H1 (cell line): ENCODE measurements around the gene WDR64. TPM values are rescaled to one million over a fixed set of nuclear protein-coding genes. Genes with fewer than 3 reads are reported as not detected.

Experiments
- CTCF ChIA-PET: fragments of 300-600 bp; sonication (Branson Sonifier 250); formaldehyde crosslinking; loops from one replicate; lab custom pipeline; 2021; ENCODE audit not compliant: partially characterized antibody; lab: Charles Lee
- POLR2A ChIA-PET: fragments of 300-600 bp; sonication (Branson Sonifier 250); formaldehyde crosslinking; loops from one replicate; lab custom pipeline; 2021; ENCODE audit warnings: inconsistent platforms; ENCODE audit not compliant: partially characterized antibody; lab: Charles Lee
- DNase-seq, 2 experiments: peaks; one replicate each; pipeline versions ENCODE4 v3.0.0 to v3.0.0-alpha.2; 2010 to 2022; ENCODE audit warnings: low spot score in 2 of 2, low read depth in 1 of 2, mixed read lengths in 1 of 2
- FAIRE-seq: peaks from 2 replicates; lab custom pipeline; 2011; peaks lifted over from hg19 to GRCh38; lab: Jason Lieb, UNC
- H2AFZ ChIP-seq: 2 replicates; pipeline ENCODE4 v1.8.1; 2012; ENCODE audit warnings: low read length, inconsistent platforms
- H2AK5ac ChIP-seq: 2 replicates; pipeline ENCODE4 v1.6.1; 2013; ENCODE audit warnings: low read depth, low read length
- H2BK120ac ChIP-seq: replicated peaks from 2 replicates; pipeline ENCODE3; 2013; ENCODE audit warnings: low read depth, low read length, inconsistent platforms
- H2BK12ac ChIP-seq: 2 replicates; pipeline ENCODE4 v1.6.1; 2013; ENCODE audit warnings: low read depth, low read length
- H2BK15ac ChIP-seq: 2 replicates; pipeline ENCODE4 v1.6.1; 2013; ENCODE audit warnings: low read length
- H2BK20ac ChIP-seq: 2 replicates; pipeline ENCODE4 v1.6.1; 2013; ENCODE audit warnings: low read length
- H2BK5ac ChIP-seq: 2 replicates; pipeline ENCODE4 v1.6.1; 2013; ENCODE audit warnings: low read depth, low read length
- H3K14ac ChIP-seq: 2 replicates; pipeline ENCODE4 v1.6.1; 2013; ENCODE audit warnings: inconsistent platforms; ENCODE audit not compliant: insufficient read length
- H3K18ac ChIP-seq: 2 replicates; pipeline ENCODE4 v1.6.1; 2013; ENCODE audit warnings: low read length; ENCODE audit errors: extremely low read depth
- H3K23ac ChIP-seq: 2 replicates; pipeline ENCODE4 v1.6.1; 2013; ENCODE audit warnings: inconsistent platforms; ENCODE audit not compliant: insufficient read length
- H3K23me2 ChIP-seq: 2 replicates; pipeline ENCODE4 v1.6.1; 2013; ENCODE audit warnings: low read depth, low read length
- H3K27ac ChIP-seq: 2 replicates; pipeline ENCODE4 v1.6.1; 2011; ENCODE audit warnings: low read depth, low read length, inconsistent platforms
- H3K27me3 ChIP-seq, 4 experiments: replicated peaks in 1 of 4; 1 replicate in 1 of 4; 2 replicates in 3 of 4; pipeline versions ENCODE4 v1.6.1 to v1.8.1; 2011 to 2013; ENCODE audit warnings: low read length in 3 of 4, mild to moderate bottlenecking in 3 of 4, inconsistent platforms in 2 of 4, mixed read lengths in 2 of 4, moderate library complexity in 1 of 4; ENCODE audit not compliant: control insufficient read depth in 3 of 4, insufficient read depth in 3 of 4; ENCODE audit errors: extremely low read depth in 1 of 4
- H3K36me3 ChIP-seq, 4 experiments: 2 replicates each; pipeline versions ENCODE4 v1.6.1 to v1.8.1; 2011 to 2013; ENCODE audit warnings: mild to moderate bottlenecking in 4 of 4, low read length in 3 of 4, moderate library complexity in 2 of 4, control low read depth in 1 of 4, inconsistent platforms in 1 of 4; ENCODE audit not compliant: insufficient read depth in 4 of 4, control insufficient read depth in 2 of 4
- H3K4ac ChIP-seq: replicated peaks from 2 replicates; pipeline ENCODE3; 2013; ENCODE audit warnings: low read length, low read depth, mixed read lengths, inconsistent platforms; ENCODE audit not compliant: insufficient read length
- H3K4me1 ChIP-seq, 4 experiments: replicated peaks in 1 of 4; 1 replicate in 1 of 4; 2 replicates in 3 of 4; pipeline versions ENCODE4 v1.6.1 to v1.8.1; 2011 to 2013; ENCODE audit warnings: low read length in 3 of 4, inconsistent platforms in 2 of 4, mixed read lengths in 1 of 4; ENCODE audit not compliant: insufficient read depth in 4 of 4, control insufficient read depth in 3 of 4
- H3K4me2 ChIP-seq, 2 experiments: 2 replicates each; pipeline versions ENCODE4 v1.6.1 to v1.8.1; 2011 to 2013; ENCODE audit warnings: low read depth in 2 of 2, low read length in 2 of 2, control low read depth in 1 of 2, inconsistent platforms in 1 of 2, mild to moderate bottlenecking in 1 of 2; ENCODE audit not compliant: insufficient read depth in 1 of 2
- H3K4me3 ChIP-seq, 4 experiments: fragments of 200-600, 300-600 bp in 1 of 4; sonication (generic), shearing (Covaris generic), sonication (Bioruptor Twin) in 1 of 4; 2 replicates each; pipeline versions ENCODE4 v1.5.1 to v1.8.1; 2011 to 2016; ENCODE audit warnings: low read length in 4 of 4, low read depth in 3 of 4, control low read depth in 2 of 4, inconsistent platforms in 2 of 4, mild to moderate bottlenecking in 2 of 4, mixed read lengths in 1 of 4, moderate library complexity in 1 of 4; ENCODE audit not compliant: insufficient read depth in 2 of 4; ENCODE audit errors: extremely low read depth in 1 of 4
- H3K56ac ChIP-seq: replicated peaks from 2 replicates; pipeline ENCODE3; 2013; ENCODE audit warnings: low read depth, mild to moderate bottlenecking, mixed read lengths, low read length, inconsistent platforms; ENCODE audit not compliant: insufficient read length
- H3K79me1 ChIP-seq: 2 replicates; pipeline ENCODE4 v1.6.1; 2013; ENCODE audit warnings: low read depth, low read length, control low read depth
- H3K79me2 ChIP-seq, 2 experiments: 2 replicates each; pipeline versions ENCODE4 v1.6.1 to v1.8.1; 2012 to 2013; ENCODE audit warnings: low read length in 2 of 2, mild to moderate bottlenecking in 2 of 2, inconsistent platforms in 1 of 2; ENCODE audit not compliant: insufficient read depth in 2 of 2, control insufficient read depth in 1 of 2
- H3K9ac ChIP-seq, 4 experiments: replicated peaks in 1 of 4; 1 replicate in 1 of 4; 2 replicates in 3 of 4; pipeline versions ENCODE4 v1.6.1 to v1.8.1; 2011 to 2013; ENCODE audit warnings: low read depth in 3 of 4, low read length in 3 of 4, control low read depth in 2 of 4, mild to moderate bottlenecking in 2 of 4, moderate library complexity in 2 of 4, inconsistent platforms in 1 of 4; ENCODE audit errors: extremely low read depth in 1 of 4
- H3K9me3 ChIP-seq, 2 experiments: 2 replicates each; pipeline versions ENCODE4 v1.6.1 to v1.8.1; 2012 to 2013; ENCODE audit warnings: mild to moderate bottlenecking in 2 of 2, moderate library complexity in 2 of 2, control low read depth in 1 of 2, inconsistent platforms in 1 of 2, low read depth in 1 of 2, low read length in 1 of 2, mixed read lengths in 1 of 2; ENCODE audit not compliant: insufficient read depth in 2 of 2
- H4K20me1 ChIP-seq, 2 experiments: replicated peaks in 1 of 2; 2 replicates each; pipeline versions ENCODE3 to v1.8.1; 2011 to 2013; ENCODE audit warnings: inconsistent platforms in 2 of 2, low read length in 2 of 2, mild to moderate bottlenecking in 1 of 2; ENCODE audit not compliant: insufficient read depth in 2 of 2, control insufficient read depth in 1 of 2
- H4K5ac ChIP-seq: 2 replicates; pipeline ENCODE4 v1.6.1; 2013; ENCODE audit warnings: low read length, low read depth, mixed read lengths, inconsistent platforms; ENCODE audit not compliant: insufficient read length
- H4K8ac ChIP-seq: 2 replicates; pipeline ENCODE4 v1.8.0; 2013; ENCODE audit warnings: mild to moderate bottlenecking, moderate library complexity, low read length, inconsistent platforms; ENCODE audit not compliant: insufficient read depth; ENCODE audit errors: extremely low read depth
- H4K91ac ChIP-seq: replicated peaks from 2 replicates; pipeline ENCODE3; 2013; ENCODE audit warnings: low read length, mixed read lengths, inconsistent platforms; ENCODE audit not compliant: insufficient read length
- POLR2AphosphoS5 ChIP-seq: IDR thresholded peaks from 2 replicates; pipeline ENCODE4 v1.6.1; 2011; ENCODE audit warnings: low read depth, low read length
- RXRA ChIP-seq: IDR thresholded peaks from 2 replicates; pipeline ENCODE4 v1.6.1; 2011; ENCODE audit warnings: low read depth, mild to moderate bottlenecking, low read length, moderate library complexity; ENCODE audit not compliant: insufficient read depth
- SUZ12 ChIP-seq: fragments of 200-600 bp; sonication (generic); IDR thresholded peaks from 2 replicates; pipeline ENCODE4 v1.6.1; 2012; ENCODE audit warnings: mild to moderate bottlenecking, inconsistent platforms, low read length, moderate library complexity, mixed read lengths
- WGBS, 2 experiments: shearing (Covaris generic) in 1 of 2; methylation state at CpG; one replicate each; pipeline versions ENCODE4 v1.1.6 to v1.1.7; 2013 to 2015; ENCODE audit warnings: low lambda C conversion rate in 2 of 2, mixed read lengths in 2 of 2, inconsistent platforms in 1 of 2, low coverage in 1 of 2, missing lambda C conversion rate in 1 of 2; ENCODE audit not compliant: insufficient replicate concordance in 2 of 2, insufficient coverage in 1 of 2, insufficient read length in 1 of 2; ENCODE audit errors: extremely low coverage in 1 of 2, missing lambda C conversion rate in 1 of 2; 5-methylcytosine and 5-hydroxymethylcytosine counted together
- polyA plus RNA-seq, 7 experiments: library from polyadenylated mRNA; depleted of rRNA in 3 of 7; stranded (reverse) in 5 of 7; unstranded in 2 of 7; fragments of >200 nt in 5 of 7; fragments of 200-250 nt in 2 of 7; gene quantifications; 1 replicate in 5 of 7; 2 replicates in 1 of 7; 4 replicates in 1 of 7; pipeline versions ENCODE4 v1.2.1 to v1.2.3, GENCODE V29; 2011 to 2013; ENCODE audit warnings: missing spikeins in 2 of 7, mixed read lengths in 2 of 7
- total RNA-seq: library from RNA; stranded (reverse); fragmentation: NEBNext Ultra II Directional; extraction: Animal tissue kit (Norgen Biotek cat#: 25700); gene quantifications from 2 replicates; pipeline ENCODE4 v1.2.1, GENCODE V29; 2021
- TF ChIP-seq, protein P1 (sequence below): IDR thresholded peaks from 2 replicates; pipeline ENCODE4 v1.6.1; 2011; ENCODE audit warnings: low read length, improper control_type of control experiment

WDR64 gene
- total and polyA plus RNA-seq, 2 of the 8 experiments (the other 6 are each of a cell fraction or from before 2014, with no cell fraction given) = 0.02 TPM; not detected in 1

DNA sequence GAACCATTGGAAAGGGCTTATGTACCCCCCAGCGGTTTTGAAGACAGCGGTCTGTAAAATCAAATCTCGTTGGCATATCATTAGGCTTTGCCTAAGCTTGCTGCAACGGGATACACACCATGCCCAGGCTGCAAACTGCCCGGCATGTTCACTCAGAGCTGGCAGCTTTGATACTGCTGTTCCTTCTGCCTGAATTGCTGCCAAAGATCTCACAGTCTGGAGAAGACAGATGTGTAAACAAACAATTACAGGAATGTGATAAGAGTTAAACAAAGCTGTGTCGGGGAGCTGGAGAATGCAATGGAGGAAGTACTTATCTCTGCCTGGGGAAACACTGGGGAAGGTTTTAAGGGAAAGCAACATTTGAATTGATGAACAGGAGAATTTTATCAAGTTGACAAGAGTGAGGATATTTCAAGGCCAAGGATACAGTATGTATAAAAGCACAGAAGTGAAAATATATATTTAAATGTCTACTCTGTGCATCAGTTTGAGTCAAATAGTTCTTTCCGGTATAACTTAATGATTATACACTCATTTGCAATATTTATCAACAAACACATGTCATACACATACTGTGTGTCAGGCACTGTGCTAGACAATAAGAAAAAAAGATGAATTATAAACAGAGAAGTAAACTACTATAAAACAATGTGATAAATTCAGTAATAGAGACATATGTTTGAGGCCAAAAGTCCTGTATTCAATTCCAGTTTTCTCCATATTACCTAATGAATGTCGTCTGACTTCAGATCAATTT is 41.8 kb upstream of the WDR64 start:
- Histone ChIP-seq H3K79me1 (no peaks in the 10 kb centered on the region), H4K91ac (no peak overlapping the region), H3K79me2 (no peaks in the 10 kb centered on the region), H3K4me2 (no peak overlapping the region), H4K20me1 (peaks cover 2 to 3% of the 10 kb centered on the region in 2 experiments), H4K8ac (no peak overlapping the region), H3K9me3 (no peaks in the 10 kb centered on the region), H3K18ac (no peak overlapping the region), H4K5ac (no peak overlapping the region), H2BK20ac (no peak overlapping the region), H2BK5ac (no peak overlapping the region), H2BK120ac (no peak overlapping the region), H3K14ac (no peak overlapping the region), H2BK12ac (no peak overlapping the region), H3K36me3 (no peaks in the 10 kb centered on the region), H3K27me3 (no peaks in the 10 kb centered on the region), H3K4ac (no peak overlapping the region), H2BK15ac (no peak overlapping the region), H2AK5ac (no peak overlapping the region), H3K23me2 (no peaks in the 10 kb centered on the region), H3K4me3 (no peak overlapping the region), H3K27ac (no peak overlapping the region), H3K9ac (no peak overlapping the region), H3K56ac (no peak overlapping the region), H3K4me1 (no peaks in the 10 kb centered on the region), H2AFZ (no peak overlapping the region), H3K23ac (peak overlapping the region; percentile 33)
- FAIRE-seq (no peak), DNase-seq (no peak)
- ChIA-PET CTCF (interaction anchor here (0.6 to 3.5 kb wide), 58 partner anchors 8 to 878 kb away, joined by 3 to 43 read pairs (median 4); partner anchors contain the start of genes CHML, KMO and OPN3), POLR2A (interaction anchor here (1.2 to 1.3 kb wide), 2 partner anchors 13 to 237 kb away, joined by 3 read pairs; partner anchors contain the start of gene EXO1)
- WGBS, 2 experiments = 84% methylated on average over 8 of the region's 8 CpGs; no CpG with 5 or more reads in 1 of the 2 experiments
- no peak for TF ChIP-seq POLR2AphosphoS5
- TF ChIP-seq SUZ12 = no peak
- TF ChIP-seq, protein P1, sequence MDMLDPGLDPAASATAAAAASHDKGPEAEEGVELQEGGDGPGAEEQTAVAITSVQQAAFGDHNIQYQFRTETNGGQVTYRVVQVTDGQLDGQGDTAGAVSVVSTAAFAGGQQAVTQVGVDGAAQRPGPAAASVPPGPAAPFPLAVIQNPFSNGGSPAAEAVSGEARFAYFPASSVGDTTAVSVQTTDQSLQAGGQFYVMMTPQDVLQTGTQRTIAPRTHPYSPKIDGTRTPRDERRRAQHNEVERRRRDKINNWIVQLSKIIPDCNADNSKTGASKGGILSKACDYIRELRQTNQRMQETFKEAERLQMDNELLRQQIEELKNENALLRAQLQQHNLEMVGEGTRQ = no peak
- TF ChIP-seq RXRA = no peak
